ENCODE results near the gene STARD4. TPM values are rescaled to one million over a fixed set of nuclear protein-coding genes. Genes with fewer than 3 reads are reported as not detected.

Gene STARD4
- total and polyA plus RNA-seq, 9 of the 15 experiments (the other 6 are each of a cell fraction or from before 2014, with no cell fraction given), result 28.4 to 88.0 (median 34.0) TPM

- peak; percentile 75; the same call in 1 of the 2 replicates for TF ChIP-seq THRB (CRISPR knock-in tag; conservative IDR thresholded peaks at IDR 0.05)
- TF ChIP-seq KLF10 (CRISPR knock-in tag; IDR thresholded peaks at IDR 0.05), result no peak
- TF ChIP-seq WHSC1 (IDR thresholded peaks at IDR 0.05; ENCODE audit: low read length), result no peak
- peak; percentile 62 for TF ChIP-seq VEZF1 (CRISPR knock-in tag; IDR thresholded peaks at IDR 0.05)
- TF ChIP-seq TAF15 (IDR thresholded peaks at IDR 0.05; ENCODE audit: low read depth, low read length), result no peak
- no peak for TF ChIP-seq ZNF12 (CRISPR knock-in tag; IDR thresholded peaks at IDR 0.05)
- peak; percentile 49 for TF ChIP-seq KDM5B (IDR thresholded peaks at IDR 0.05; ENCODE audit: insufficient replicate concordance, low read depth, low read length)
- TF ChIP-seq FOSL1 (tag; conservative IDR thresholded peaks at IDR 0.05), result peak; percentile 80
- TF ChIP-seq CREB3L1 (IDR thresholded peaks at IDR 0.05; ENCODE audit: borderline replicate concordance, low read depth), result peak; percentile 71; the same call in 1 of the 2 replicates
- TF ChIP-seq RBFOX2 (IDR thresholded peaks at IDR 0.05; ENCODE audit: low read depth, low read length), result peak; percentile 63
- no peak for TF ChIP-seq ZNF263 (CRISPR knock-in tag; IDR thresholded peaks at IDR 0.05; ENCODE audit: borderline replicate concordance)
- TF ChIP-seq ILK (tag; IDR thresholded peaks at IDR 0.05; ENCODE audit: borderline replicate concordance, low read depth), result no peak
- no peak for TF ChIP-seq MEF2D (tag; conservative IDR thresholded peaks at IDR 0.05; ENCODE audit: low read depth)
- TF ChIP-seq TBL1XR1 (IDR thresholded peaks at IDR 0.05; ENCODE audit: low read length in 2 of 2), result peak in 1 of 2 experiments; percentile 62; a peak in 1 of 4 replicates
- no peak for TF ChIP-seq ARID4B (CRISPR knock-in tag; IDR thresholded peaks at IDR 0.05)
- no peak for TF ChIP-seq MXI1 (IDR thresholded peaks at IDR 0.05; ENCODE audit: low read depth, low read length)
- TF ChIP-seq ZNF644 (tag; IDR thresholded peaks at IDR 0.05; ENCODE audit: low read depth), result no peak
- TF ChIP-seq MAFG (tag; conservative IDR thresholded peaks at IDR 0.05), result peak; percentile 93
- TF ChIP-seq USF1 (CRISPR knock-in tag; IDR thresholded peaks at IDR 0.05), result no peak
These were observed 18.0 kb upstream of the STARD4 start (continued) for GRCh38 chr5:111530298-111530740.

Data from K562 (cell line).